Thymus (tissue), 11 donors: ENCODE data around the gene PPP4C. TPM values are rescaled to one million over a fixed set of nuclear protein-coding genes. Genes with fewer than 3 reads are reported as not detected.
"Not testable (repeated sequence)": the region's sequence is repeated elsewhere in the genome, so short reads cannot be mapped to it uniquely, and the experiment has no call there.

ENCODE experiments used
- DNase-seq, 9 donors: peaks; one replicate each; pipeline ENCODE4 v3.0.0-alpha.2; 2013; ENCODE audit warnings: low spot score in 9 of 9, low read depth in 6 of 9, missing footprints in 1 of 9
- H3K27ac ChIP-seq, 2 donors: one replicate each; pipeline ENCODE4 v1.5.1; 2013; ENCODE audit warnings: control low read depth in 1 of 2, low read depth in 1 of 2, low read length in 1 of 2, mild to moderate bottlenecking in 1 of 2, moderate library complexity in 1 of 2
- H3K27me3 ChIP-seq, 2 donors: one replicate each; pipeline ENCODE4 v1.5.1; 2013; ENCODE audit warnings: low read length in 1 of 2; ENCODE audit not compliant: control insufficient read depth in 2 of 2, insufficient read depth in 1 of 2
- H3K36me3 ChIP-seq, 2 donors: one replicate each; pipeline ENCODE4 v1.5.1; 2013; ENCODE audit warnings: low read length in 1 of 2, mild to moderate bottlenecking in 1 of 2, moderate library complexity in 1 of 2; ENCODE audit not compliant: control insufficient read depth in 2 of 2, insufficient read depth in 2 of 2
- H3K4me1 ChIP-seq, 2 donors: one replicate each; pipeline ENCODE4 v1.5.1; 2013; ENCODE audit warnings: low read length in 2 of 2; ENCODE audit not compliant: control insufficient read depth in 2 of 2, insufficient read depth in 2 of 2
- H3K4me3 ChIP-seq, 2 donors: one replicate each; pipeline ENCODE4 v1.5.1; 2013; ENCODE audit warnings: low read length in 2 of 2, control low read depth in 1 of 2, mild to moderate bottlenecking in 1 of 2
- H3K9me3 ChIP-seq, 2 donors: one replicate each; pipeline ENCODE4 v1.5.1; 2013; ENCODE audit warnings: low read length in 1 of 2, mild to moderate bottlenecking in 1 of 2; ENCODE audit not compliant: control insufficient read depth in 2 of 2, insufficient read depth in 1 of 2
- WGBS: extraction: QIAGEN DNeasy Blood & Tissue Kit; methylation state at CpG from one replicate; pipeline ENCODE4 v1.1.7; 2013; 5-methylcytosine and 5-hydroxymethylcytosine counted together
- polyA plus RNA-seq: library from polyadenylated mRNA; stranded (reverse); fragments of 200-250 nt; gene quantifications from one replicate; pipeline ENCODE4 v1.2.3, GENCODE V29; 2013
- total RNA-seq: library from RNA; stranded (reverse); fragments of 120-200 nt; gene quantifications from one replicate; pipeline ENCODE4 v1.2.4, GENCODE V29; 2013
- donor health status: healthy.

Gene PPP4C
- total and polyA plus RNA-seq, 2 donors = 87.3 to 106 TPM

DNA sequence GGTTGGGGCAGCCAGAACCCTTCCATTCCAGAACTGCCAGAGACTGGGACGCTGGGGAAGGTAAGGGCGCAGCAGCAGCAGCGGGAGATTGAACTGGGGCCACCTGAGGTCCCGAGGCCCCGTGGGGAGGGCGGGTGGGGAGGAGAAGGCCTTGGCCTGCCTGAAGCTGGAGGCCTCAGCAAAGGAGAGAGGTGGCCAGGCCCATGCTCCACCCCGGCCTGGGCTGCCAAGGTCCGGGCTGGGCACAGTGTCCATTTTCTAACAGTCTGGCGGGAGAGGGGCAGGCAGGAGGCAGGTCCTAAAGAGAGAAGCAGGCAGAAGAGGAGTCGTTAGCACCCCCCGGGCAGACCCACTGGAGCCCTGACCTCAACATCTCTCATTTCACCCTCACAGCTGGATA is 38.6 kb downstream of the PPP4C start:
- no peaks in the 10 kb centered on the region for H3K27me3 ChIP-seq

DNA sequence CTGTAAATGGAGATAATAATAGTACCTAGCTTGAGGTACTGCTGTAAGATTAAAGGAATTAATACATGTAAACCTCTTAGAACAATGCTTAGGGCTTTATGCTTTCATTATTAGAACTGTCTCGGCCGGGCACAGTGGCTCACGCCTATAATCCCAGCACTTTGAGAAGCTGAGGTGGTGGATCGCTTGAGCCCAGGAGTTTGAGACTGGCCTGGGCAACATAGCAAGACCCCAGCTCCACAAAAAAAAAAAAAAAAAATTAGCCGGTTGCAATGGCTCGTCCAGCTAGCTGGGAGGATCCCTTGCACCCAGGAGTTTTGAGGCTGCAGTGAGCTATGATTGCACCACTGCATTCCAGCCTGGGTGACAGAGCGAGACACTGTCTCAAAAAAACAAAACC is 39.0 kb downstream of the PPP4C start:
- not testable (repeated sequence) for H3K4me3 ChIP-seq, H3K27me3 ChIP-seq, DNase-seq, H3K9me3 ChIP-seq
- WGBS = 93% methylated on average over 7 of the region's 7 CpGs
- H3K27ac ChIP-seq = peak overlapping the region in 1 of 2 donors; percentile 78
- peaks cover 11 to 26% of the 10 kb centered on the region in 2 donors for H3K4me1 ChIP-seq
- H3K36me3 ChIP-seq = peaks cover 48 to 61% of the 10 kb centered on the region in 2 donors

More for the DNA sequence above, 38.6 kb downstream of the PPP4C start:
- 97% methylated on average over 11 of the region's 11 CpGs for WGBS
- peaks cover 0 to 6% of the 10 kb centered on the region in 2 donors for H3K9me3 ChIP-seq
- H3K4me3 ChIP-seq = no peak overlapping the region
- H3K27ac ChIP-seq = peak overlapping the region in 1 of 2 donors; percentile 78
- H3K36me3 ChIP-seq = peaks cover 48 to 59% of the 10 kb centered on the region in 2 donors
- DNase-seq = no peak
- peaks cover 11 to 25% of the 10 kb centered on the region in 2 donors for H3K4me1 ChIP-seq

- WGBS = 68% methylated on average over 7 of the region's 7 CpGs
- Histone ChIP-seq H3K27me3 (no peaks in the 10 kb centered on the region), H3K9me3 (peaks cover 0 to 6% of the 10 kb centered on the region in 2 donors), H3K4me1 (peaks cover 13 to 30% of the 10 kb centered on the region in 2 donors), H3K36me3 (peaks cover 48 to 61% of the 10 kb centered on the region in 2 donors), H3K4me3 (no peak overlapping the region), H3K27ac (peak overlapping the region; percentile 36 to 78)
- DNase-seq = peak in 6 of 9 donors; percentile 56 to 89 (median 79)
These were observed 39.4 kb downstream of the PPP4C start for GRCh38 chr16:30115238-30115637.

- Histone ChIP-seq H3K4me3 (no peak overlapping the region), H3K4me1 (peaks cover 15 to 38% of the 10 kb centered on the region in 2 donors), H3K27me3 (no peaks in the 10 kb centered on the region), H3K36me3 (peaks cover 40 to 56% of the 10 kb centered on the region in 2 donors), H3K9me3 (peaks cover 0 to 6% of the 10 kb centered on the region in 2 donors), H3K27ac (no peak overlapping the region)
- DNase-seq = no peak
- 98% methylated on average over 16 of the region's 16 CpGs for WGBS
These were observed 40.8 kb downstream of the PPP4C start for GRCh38 chr16:30116291-30117207.

- no peaks in the 10 kb centered on the region for H3K27me3 ChIP-seq
- DNase-seq = no peak
- H3K4me1 ChIP-seq = peaks cover 20 to 50% of the 10 kb centered on the region in 2 donors
- no peak overlapping the region for H3K4me3 ChIP-seq
- no peak overlapping the region for H3K27ac ChIP-seq
- over 99% methylated on average over 10 of the region's 10 CpGs for WGBS
- H3K9me3 ChIP-seq = peaks cover 0 to 8% of the 10 kb centered on the region in 2 donors
- H3K36me3 ChIP-seq = peaks cover 31 to 51% of the 10 kb centered on the region in 2 donors
These were observed 42.0 kb downstream of the PPP4C start for GRCh38 chr16:30117768-30118167.

DNA sequence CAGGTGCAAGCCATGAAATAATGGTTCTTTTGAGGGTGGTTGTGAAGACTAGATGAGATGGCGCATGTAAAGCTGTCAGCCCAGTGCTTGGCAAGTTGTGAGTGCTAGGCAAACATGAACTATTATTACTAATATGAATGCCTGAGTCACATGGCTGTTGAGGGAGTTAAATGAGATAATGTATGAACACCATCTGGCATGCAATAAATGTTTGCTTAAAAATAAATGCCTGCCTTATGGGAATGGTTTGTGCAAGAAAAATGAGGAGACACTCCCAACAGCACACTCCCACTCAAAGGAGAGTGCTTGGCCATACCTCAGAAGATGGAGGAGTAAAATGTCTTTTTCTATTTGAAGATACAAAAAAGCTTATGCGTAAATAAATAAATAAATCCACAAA is 43.6 kb downstream of the PPP4C start:
- 99% methylated on average over 2 of the region's 2 CpGs for whole genome bisulfite sequencing
- Histone ChIP-seq H3K27me3 (no peaks in the 10 kb centered on the region), H3K4me3 (no peak overlapping the region), H3K9me3 (peaks cover 0 to 8% of the 10 kb centered on the region in 2 donors), H3K27ac (no peak overlapping the region), H3K4me1 (peaks cover 22 to 42% of the 10 kb centered on the region in 2 donors), H3K36me3 (peaks cover 23 to 38% of the 10 kb centered on the region in 2 donors)
- no peak for DNase-seq

- peaks cover 11 to 31% of the 10 kb centered on the region in 2 donors for H3K4me1 ChIP-seq
- WGBS = 95% methylated on average over 3 of the region's 3 CpGs
- H3K36me3 ChIP-seq = peaks cover 23 to 34% of the 10 kb centered on the region in 2 donors
- H3K27me3 ChIP-seq = no peaks in the 10 kb centered on the region
- peaks cover 0 to 3% of the 10 kb centered on the region in 2 donors for H3K9me3 ChIP-seq
- no peak overlapping the region for H3K27ac ChIP-seq
- DNase-seq = peak in 1 of 9 donors; percentile 21
- H3K4me3 ChIP-seq = no peak overlapping the region
These were observed 44.7 kb downstream of the PPP4C start for GRCh38 chr16:30120340-30121105.

GRCh38 chr16:30121741-30122571 is 46.2 kb downstream of the PPP4C start:
- H3K4me1 ChIP-seq = peaks cover 11 to 30% of the 10 kb centered on the region in 2 donors
- peak overlapping the region; percentile 84 to 94 for H3K4me3 ChIP-seq
- DNase-seq = no peak
- peak overlapping the region; percentile 73 to 83 for H3K27ac ChIP-seq
- WGBS = 87% methylated on average over 31 of the region's 31 CpGs
- H3K9me3 ChIP-seq = peaks cover 0 to 3% of the 10 kb centered on the region in 2 donors
- H3K27me3 ChIP-seq = no peaks in the 10 kb centered on the region
- peaks cover 16 to 25% of the 10 kb centered on the region in 2 donors for H3K36me3 ChIP-seq
